IMR-90 (cell line): ENCODE results near the gene SMLR1. TPM values are rescaled to one million over a fixed set of nuclear protein-coding genes. Genes with fewer than 3 reads are reported as not detected.

Source experiments
- ATAC-seq: fragments of 200-7000 bp; cut with Tn5 transposase; 2 replicates; pipeline ENCODE4 v1.9.1; 2020; ENCODE audit warnings: low read depth, mild to moderate bottlenecking, moderate library complexity
- BruUV-seq: library from RNA; stranded (reverse); fragments of 400-500 nt; replicated peaks from 2 replicates; lab custom pipeline; 2021; lab: Mats Ljungman, UMichigan
- CTCF ChIA-PET: fragments of 300-600 bp; formaldehyde crosslinking; extraction: SDS; loops from one replicate; lab custom pipeline; 2021; ENCODE audit warnings: antibody characterized with exemption; lab: Yijun Ruan, JAX
- POLR2A ChIA-PET: fragments of 300-600 bp; sonication (Branson Sonifier 250); formaldehyde crosslinking; loops from one replicate; lab custom pipeline; 2022; ENCODE audit warnings: antibody characterized with exemption; ENCODE audit not compliant: unreplicated experiment; lab: Charles Lee
- DNase-seq: peaks from one replicate; pipeline ENCODE4 v3.0.0; 2013
- H2AFZ ChIP-seq: replicated peaks from 2 replicates; pipeline ENCODE3; 2013; ENCODE audit warnings: low read length, mild to moderate bottlenecking; ENCODE audit not compliant: poor library complexity
- H2AK5ac ChIP-seq: 2 replicates; pipeline ENCODE4 v1.6.1; 2013; ENCODE audit warnings: low read depth, low read length, inconsistent platforms
- H2AK9ac ChIP-seq: replicated peaks from 2 replicates; pipeline ENCODE3; 2013; ENCODE audit warnings: mild to moderate bottlenecking, low read depth, low read length, moderate library complexity; ENCODE audit not compliant: poor library complexity
- H2BK120ac ChIP-seq: 2 replicates; pipeline ENCODE4 v1.6.1; 2013; ENCODE audit warnings: low read depth, low read length, inconsistent platforms
- H2BK15ac ChIP-seq: 3 replicates; pipeline ENCODE4 v1.6.1; 2013; ENCODE audit warnings: low read depth, low read length, inconsistent platforms
- H2BK20ac ChIP-seq: 2 replicates; pipeline ENCODE4 v1.6.1; 2013; ENCODE audit warnings: low read depth, mild to moderate bottlenecking, inconsistent platforms, low read length, moderate library complexity
- H2BK5ac ChIP-seq: 2 replicates; pipeline ENCODE4 v1.6.1; 2013; ENCODE audit warnings: mild to moderate bottlenecking, low read depth, low read length, inconsistent platforms; ENCODE audit not compliant: poor library complexity, severe bottlenecking
- H3K14ac ChIP-seq: replicated peaks from 2 replicates; pipeline ENCODE4 v1.6.1; 2013; ENCODE audit warnings: low read depth, low read length, inconsistent platforms
- H3K18ac ChIP-seq: 2 replicates; pipeline ENCODE4 v1.6.1; 2013; ENCODE audit warnings: low read depth, low read length, control low read depth
- H3K23ac ChIP-seq: 2 replicates; pipeline ENCODE4 v1.6.1; 2013; ENCODE audit warnings: low read depth, low read length, inconsistent platforms
- H3K27ac ChIP-seq: 2 replicates; pipeline ENCODE4 v1.5.1; 2013; ENCODE audit warnings: mild to moderate bottlenecking, control low read depth, low read length; ENCODE audit not compliant: insufficient read depth
- H3K27me3 ChIP-seq: 2 replicates; pipeline ENCODE4 v1.6.1; 2013; ENCODE audit warnings: low read length; ENCODE audit not compliant: control insufficient read depth, insufficient read depth
- H3K36me3 ChIP-seq: 2 replicates; pipeline ENCODE4 v1.6.1; 2013; ENCODE audit warnings: low read length, mixed read lengths; ENCODE audit not compliant: control insufficient read depth, insufficient read depth
- H3K4ac ChIP-seq: 2 replicates; pipeline ENCODE4 v1.6.1; 2013; ENCODE audit warnings: low read depth, low read length, inconsistent platforms
- H3K4me1 ChIP-seq: 2 replicates; pipeline ENCODE4 v1.6.1; 2013; ENCODE audit warnings: low read length, mixed read lengths; ENCODE audit not compliant: control insufficient read depth, insufficient read depth
- H3K4me2 ChIP-seq: 2 replicates; pipeline ENCODE4 v1.6.1; 2013; ENCODE audit warnings: low read depth, mild to moderate bottlenecking, control low read depth, low read length, moderate library complexity
- H3K4me3 ChIP-seq: 2 replicates; pipeline ENCODE4 v1.5.1; 2013; ENCODE audit warnings: low read depth, mild to moderate bottlenecking, control low read depth, low read length, moderate library complexity; ENCODE audit not compliant: insufficient read depth
- H3K56ac ChIP-seq: 2 replicates; pipeline ENCODE4 v1.6.1; 2013; ENCODE audit warnings: low read length, inconsistent platforms; ENCODE audit not compliant: insufficient read depth; ENCODE audit errors: extremely low read depth
- H3K79me1 ChIP-seq, 2 experiments: 2 replicates each; pipeline ENCODE4 v1.6.1; 2013; ENCODE audit warnings: low read length in 2 of 2, inconsistent platforms in 1 of 2, low read depth in 1 of 2
- H3K9ac ChIP-seq: 2 replicates; pipeline ENCODE4 v1.6.1; 2013; ENCODE audit warnings: low read depth, low read length, control low read depth
- H3K9me1 ChIP-seq: 2 replicates; pipeline ENCODE4 v1.6.1; 2013; ENCODE audit warnings: low read length, inconsistent platforms; ENCODE audit not compliant: insufficient read depth
- H3K9me3 ChIP-seq: 2 replicates; pipeline ENCODE4 v1.6.1; 2013; ENCODE audit warnings: low read length; ENCODE audit not compliant: control insufficient read depth, insufficient read depth
- H4K20me1 ChIP-seq: 2 replicates; pipeline ENCODE4 v1.6.1; 2013; ENCODE audit warnings: low read length, inconsistent platforms; ENCODE audit not compliant: insufficient read depth
- H4K5ac ChIP-seq: 2 replicates; pipeline ENCODE4 v1.6.1; 2013; ENCODE audit warnings: mild to moderate bottlenecking, low read depth, low read length, control low read depth
- H4K8ac ChIP-seq, 2 experiments: 2 replicates each; pipeline ENCODE4 v1.6.1; 2013; ENCODE audit warnings: low read depth in 2 of 2, low read length in 2 of 2, control low read depth in 1 of 2, inconsistent platforms in 1 of 2
- H4K91ac ChIP-seq: 2 replicates; pipeline ENCODE4 v1.6.1; 2013; ENCODE audit warnings: low read depth, low read length, inconsistent platforms; ENCODE audit not compliant: insufficient read depth
- MAFK ChIP-seq: IDR thresholded peaks from 2 replicates; pipeline ENCODE4 v1.6.1; 2012; ENCODE audit warnings: low read depth, low read length, improper control_type of control experiment
- WGBS, 2 experiments: methylation state at CpG; one replicate each; pipeline versions ENCODE4 v1.1.5 to v1.1.7; 2013; ENCODE audit warnings: missing lambda C conversion rate in 2 of 2; ENCODE audit not compliant: insufficient read length in 1 of 2; ENCODE audit errors: extremely low coverage in 2 of 2; 5-methylcytosine and 5-hydroxymethylcytosine counted together
- dilution Hi-C: fragments of 300-500 bp; cut with HindIII; formaldehyde crosslinking; loops from one replicate; pipeline ENCODE4 v1.14.3; 2018; ENCODE audit warnings: low sequenced_read_pairs; ENCODE audit not compliant: unreplicated experiment
- in situ Hi-C: fragments of 300-500 bp; cut with MboI; formaldehyde crosslinking; loops from 3 replicates; pipeline ENCODE4 v1.14.3; 2019; ENCODE audit warnings: low sequenced_read_pairs, inconsistent platforms, mixed read lengths
- intact Hi-C: fragments of 100-400 bp; cut with micrococcal nuclease; formaldehyde crosslinking; loops from 2 replicates; pipeline ENCODE4 v1.10.0; 2022
- polyA plus RNA-seq, 3 experiments: library from polyadenylated mRNA; depleted of rRNA; stranded (reverse); fragments of >200 nt; gene quantifications; 2 replicates each; pipeline ENCODE4 v1.2.3, GENCODE V29; 2012; ENCODE audit warnings: low replicate concordance in 1 of 3
- total RNA-seq: library from RNA; depleted of rRNA; stranded (reverse); fragments of >200 nt; gene quantifications from 2 replicates; pipeline ENCODE4 v1.2.3, GENCODE V29; 2012

SMLR1 gene
- total and polyA plus RNA-seq, 2 of the 4 experiments (the other 2 are of a cell fraction), result not detected

- BruUV-seq, result no TSS peak
- CTCF ChIA-PET, result no interaction called here
- H3K18ac ChIP-seq, result no peak overlapping the region
- dilution Hi-C loops, result no loop called here
- H3K9ac ChIP-seq, result no peak overlapping the region
- H3K4me2 ChIP-seq, result no peak overlapping the region
- WGBS, 2 experiments, result no CpG with 5 or more reads among the region's 5 CpGs
- no peak overlapping the region for H4K8ac ChIP-seq
- no peaks in the 10 kb centered on the region for H3K79me1 ChIP-seq
- intact Hi-C loops, result no loop called here
- no peaks in the 10 kb centered on the region for H3K4me1 ChIP-seq
- H2BK5ac ChIP-seq, result no peak overlapping the region
- H3K9me3 ChIP-seq, result no peaks in the 10 kb centered on the region
- no peak overlapping the region for H3K23ac ChIP-seq
- H4K5ac ChIP-seq, result no peak overlapping the region
- no peak overlapping the region for H3K56ac ChIP-seq
- no peak overlapping the region for H3K4ac ChIP-seq
- 0 out of 2 replicates have a peak, but pooled peaks cover under 1% of the 10 kb centered on the region for H3K9me1 ChIP-seq
- no peaks in the 10 kb centered on the region for H3K27me3 ChIP-seq
- no peak overlapping the region for H2AK5ac ChIP-seq
- no peaks in the 10 kb centered on the region for H4K20me1 ChIP-seq
- in situ Hi-C loops, result no loop called here
- no peak overlapping the region for H2BK20ac ChIP-seq
- H2BK15ac ChIP-seq, result no peak overlapping the region
- H4K91ac ChIP-seq, result no peak overlapping the region
- DNase-seq, result no peak
- no peak overlapping the region for H2AK9ac ChIP-seq
- no peak overlapping the region for H3K27ac ChIP-seq
- no peak for ATAC-seq
- POLR2A ChIA-PET, result no interaction called here
- no peak overlapping the region for H3K4me3 ChIP-seq
- no peak overlapping the region for H2AFZ ChIP-seq
- no peak for TF ChIP-seq MAFK
- no peak overlapping the region for H3K14ac ChIP-seq
- no peak overlapping the region for H2BK120ac ChIP-seq
- peaks cover 2% of the 10 kb centered on the region for H3K36me3 ChIP-seq
These were observed 4.4 kb downstream of the SMLR1 start for GRCh38 chr6:130831607-130832006.
